Activated CD4-positive, alpha-beta memory T cell treated with anti-CD3 and anti-CD28 coated beads for 36 hours (primary cell): ENCODE data around the gene ARID3C. TPM values are rescaled to one million over a fixed set of nuclear protein-coding genes. Genes with fewer than 3 reads are reported as not detected.

Source experiments
- CTCF ChIA-PET: fragments of 350-600 bp; sonication (Branson Sonifier 250); formaldehyde crosslinking; loops from one replicate; lab custom pipeline; 2021; ENCODE audit warnings: antibody characterized with exemption, inconsistent platforms; lab: Charles Lee
- POLR2A ChIA-PET: fragments of 350-600 bp; sonication (Branson Sonifier 250); formaldehyde crosslinking; loops from one replicate; lab custom pipeline; 2021; ENCODE audit warnings: antibody characterized with exemption; lab: Charles Lee
- DNase-seq: peaks from one replicate; pipeline ENCODE4 v3.0.0-alpha.2; 2020
- H3K27ac Mint-ChIP-seq: one replicate; pipeline ENCODE4 v1.8.0; 2021; ENCODE audit warnings: mixed read lengths
- H3K27me3 Mint-ChIP-seq: one replicate; pipeline ENCODE4 v1.8.0; 2021; ENCODE audit warnings: mixed read lengths
- H3K36me3 Mint-ChIP-seq: one replicate; pipeline ENCODE4 v1.8.0; 2021; ENCODE audit warnings: mixed read lengths
- H3K4me1 Mint-ChIP-seq: one replicate; pipeline ENCODE4 v1.8.0; 2021; ENCODE audit warnings: low read depth, mixed read lengths
- H3K4me3 Mint-ChIP-seq: one replicate; pipeline ENCODE4 v1.8.0; 2021; ENCODE audit warnings: mild to moderate bottlenecking, mixed read lengths
- H3K9me3 Mint-ChIP-seq: one replicate; pipeline ENCODE4 v1.8.0; 2021; ENCODE audit warnings: mixed read lengths
- intact Hi-C: fragments of 100-400 bp; cut with micrococcal nuclease; formaldehyde crosslinking; loops from one replicate; pipeline ENCODE4 v1.15.1; 2023
- total RNA-seq, 2 experiments: library from RNA; stranded (reverse); gene quantifications; one replicate each; pipeline ENCODE4 v1.2.3, GENCODE V29; 2021

ARID3C gene
- total RNA-seq, 2 experiments from 2014 or later = 0.14 to 0.17 TPM

DNA sequence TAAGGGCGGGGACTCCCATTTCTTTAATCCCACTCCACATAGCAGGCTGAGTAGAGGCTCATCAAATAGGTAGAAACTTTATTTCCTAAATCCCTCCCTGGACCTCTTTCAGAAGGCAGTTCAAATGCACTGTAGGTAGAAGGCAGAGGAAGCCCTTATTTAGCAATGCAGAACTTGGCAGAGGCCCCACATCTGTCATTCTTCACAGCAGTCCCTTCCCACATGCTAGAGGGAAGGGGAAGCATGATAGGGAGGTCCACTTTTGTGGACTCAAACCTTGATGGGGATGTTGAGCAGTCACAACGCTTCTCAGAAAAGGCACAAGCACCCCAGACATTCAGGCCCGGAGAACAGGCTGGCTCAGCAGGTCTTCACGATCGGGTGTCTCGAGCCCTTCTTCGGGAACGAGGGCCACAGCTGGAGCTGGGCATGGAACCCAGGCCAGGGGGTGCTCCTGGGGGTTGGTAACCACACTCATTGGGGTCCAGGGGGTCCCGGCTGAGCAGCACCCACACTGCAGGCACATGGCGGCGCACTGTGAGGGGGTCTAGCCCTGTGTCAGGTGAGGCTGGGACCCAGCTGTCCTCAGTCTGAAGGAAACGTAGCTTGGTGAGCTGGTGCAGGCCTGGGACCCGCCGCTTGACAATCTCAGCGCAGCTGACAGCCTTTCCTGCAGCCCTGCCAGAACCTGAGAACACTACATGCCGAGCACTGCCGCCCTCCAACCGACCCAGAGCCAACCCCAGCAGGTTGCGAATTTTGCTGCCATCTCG lies 18.2 kb downstream of the ARID3C start:
- ChIA-PET CTCF (interaction anchor here (0.6 to 5.7 kb wide), 4 partner anchors 8 to 63 kb away, joined by 4 to 135 read pairs (median 5); partner anchors contain the start of gene SIGMAR1), POLR2A (interaction anchor here (1.1 to 1.8 kb wide), 2 partner anchors 10 to 27 kb away, joined by 4 read pairs; partner anchors contain the start of genes DCTN3 and SIGMAR1)
- H3K27me3 Mint-ChIP-seq = no peaks in the 10 kb centered on the region
- intact Hi-C loops = no loop called here
- H3K4me1 Mint-ChIP-seq = peaks cover 21% of the 10 kb centered on the region
- no peaks in the 10 kb centered on the region for H3K9me3 Mint-ChIP-seq
- DNase-seq = no peak
- peak overlapping the region; percentile 89 for H3K4me3 Mint-ChIP-seq
- no peak overlapping the region for H3K27ac Mint-ChIP-seq
- H3K36me3 Mint-ChIP-seq = peaks cover 3% of the 10 kb centered on the region

DNA sequence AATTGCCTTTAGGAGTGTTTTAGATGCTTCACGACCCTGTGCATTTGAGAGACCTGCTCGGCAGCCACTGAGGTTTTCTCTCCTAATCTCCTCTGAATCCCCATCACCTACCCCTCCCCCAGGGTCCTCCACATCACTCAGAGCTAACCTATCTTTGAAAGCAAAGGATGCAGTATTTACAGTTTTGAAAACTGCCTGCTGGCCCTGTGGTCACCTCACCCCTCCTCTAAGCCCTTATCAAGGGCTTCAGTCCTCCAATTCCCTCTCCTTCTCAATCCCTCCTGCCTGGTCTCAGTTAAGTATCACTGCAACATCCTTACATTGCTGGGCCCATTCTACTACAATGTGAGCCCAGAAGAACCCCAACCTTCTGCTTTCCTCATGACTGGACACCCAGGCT lies 21.5 kb downstream of the ARID3C start:
- intact Hi-C loops = no loop called here
- POLR2A ChIA-PET = no interaction called here
- H3K9me3 Mint-ChIP-seq = no peaks in the 10 kb centered on the region

DNA sequence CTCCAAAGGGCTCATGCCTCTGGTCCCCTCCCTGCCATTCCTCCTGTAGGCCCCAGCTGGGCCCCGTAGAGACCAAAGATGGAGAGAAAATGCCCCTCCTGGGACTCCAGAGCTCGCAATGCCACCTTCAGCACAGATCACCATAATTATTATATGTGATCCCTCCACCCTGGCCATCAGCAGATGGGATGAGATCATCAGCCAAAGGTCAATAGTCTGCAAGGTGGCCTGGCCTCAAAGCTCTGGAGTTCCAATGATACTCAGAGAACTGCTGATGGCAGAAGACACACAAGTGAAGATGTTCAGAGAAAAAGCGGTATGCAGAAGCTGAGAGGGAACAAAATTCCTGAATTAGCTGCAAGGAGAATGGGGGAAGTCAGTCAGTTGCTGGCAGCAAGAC lies 22.0 kb downstream of the ARID3C start:
- POLR2A ChIA-PET = no interaction called here
- Mint-ChIP-seq H3K27ac (no peak overlapping the region), H3K4me3 (no peak overlapping the region), H3K4me1 (peaks cover 12% of the 10 kb centered on the region), H3K9me3 (no peaks in the 10 kb centered on the region), H3K36me3 (peaks cover 3% of the 10 kb centered on the region), H3K27me3 (no peaks in the 10 kb centered on the region)
- CTCF ChIA-PET = interaction anchor here (0.9 to 4.9 kb wide), 6 partner anchors 13 to 59 kb away, joined by 3 to 49 read pairs (median 6); partner anchors contain the start of genes DCTN3, GALT and SIGMAR1
- no peak for DNase-seq
- intact Hi-C loops = no loop called here

More for the DNA sequence above, 21.5 kb downstream of the ARID3C start:
- Mint-ChIP-seq H3K4me1 (peaks cover 14% of the 10 kb centered on the region), H3K27me3 (no peaks in the 10 kb centered on the region), H3K4me3 (no peak overlapping the region), H3K36me3 (peaks cover 3% of the 10 kb centered on the region), H3K27ac (no peak overlapping the region)
- DNase-seq = no peak
- CTCF ChIA-PET = interaction anchor here (0.8 to 4.9 kb wide), 6 partner anchors 13 to 232 kb away, joined by 3 to 49 read pairs (median 6); partner anchors contain the start of genes DCTN3, GALT and SIGMAR1

DNA sequence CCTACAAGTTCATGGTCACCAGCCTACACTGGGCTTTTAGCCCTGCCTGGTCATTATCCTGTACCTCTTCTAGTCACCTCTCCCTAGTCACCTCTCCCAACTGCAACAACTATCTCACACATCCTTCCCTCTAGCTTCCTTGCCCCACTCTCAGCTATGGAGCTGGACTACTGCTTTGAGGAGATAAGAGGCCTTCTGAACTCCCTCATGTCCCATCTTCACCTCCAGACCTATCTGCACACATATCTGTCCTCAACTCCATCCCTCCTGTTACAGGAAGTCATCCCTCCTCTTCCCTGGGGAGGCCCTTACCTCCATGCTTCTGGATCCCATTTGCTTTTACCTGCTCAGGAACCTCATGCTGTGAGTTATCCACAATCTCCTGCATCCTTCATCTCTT lies 22.7 kb downstream of the ARID3C start:
- peaks cover 9% of the 10 kb centered on the region for H3K4me1 Mint-ChIP-seq
- DNase-seq = no peak
- H3K27me3 Mint-ChIP-seq = no peaks in the 10 kb centered on the region
- no peak overlapping the region for H3K27ac Mint-ChIP-seq
- intact Hi-C loops = no loop called here
- no peaks in the 10 kb centered on the region for H3K9me3 Mint-ChIP-seq
- no peak overlapping the region for H3K4me3 Mint-ChIP-seq
- peaks cover under 1% of the 10 kb centered on the region for H3K36me3 Mint-ChIP-seq
- ChIA-PET POLR2A (interaction anchor here (0.6 kb wide), 1 partner anchor 550 kb away, joined by 3 read pairs; no protein-coding TSS in a partner anchor), CTCF (interaction anchor here (0.9 to 4.9 kb wide), 5 partner anchors 14 to 195 kb away, joined by 3 to 49 read pairs (median 8); partner anchors contain the start of gene SIGMAR1)

DNA sequence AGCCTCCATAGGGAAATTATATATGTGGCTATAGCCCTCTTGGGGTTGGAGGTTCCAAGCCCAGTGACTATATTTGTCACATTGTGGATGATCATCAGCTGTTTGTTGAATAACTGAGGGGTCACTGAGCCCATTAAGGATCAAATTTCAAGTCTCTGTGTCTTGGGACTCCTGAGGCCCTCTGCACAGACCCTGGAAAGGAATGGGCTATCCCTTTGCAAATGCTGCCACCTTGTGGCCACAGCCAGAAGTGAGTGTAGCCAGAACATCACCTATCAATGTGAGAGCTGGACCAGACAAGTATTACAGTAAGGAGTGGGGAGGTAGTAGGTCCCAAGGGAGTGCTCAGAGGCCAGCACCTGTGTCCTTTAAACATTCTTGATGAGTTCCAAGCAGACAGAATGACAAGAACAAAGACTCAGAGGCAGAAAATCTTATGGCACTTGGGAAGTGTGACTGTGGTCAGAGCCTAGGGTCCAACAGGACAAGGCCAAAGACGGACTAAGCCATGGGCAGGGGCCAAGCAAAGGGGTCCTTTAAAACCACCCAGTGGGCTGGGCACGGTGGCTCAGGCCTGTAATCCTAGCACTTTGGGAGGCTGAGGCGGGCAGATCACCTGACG lies 25.1 kb downstream of the ARID3C start:
- H3K4me1 Mint-ChIP-seq = no peaks in the 10 kb centered on the region
- POLR2A ChIA-PET = no interaction called here
- CTCF ChIA-PET = interaction anchor here (0.5 to 4.9 kb wide), 43 partner anchors 8 to 474 kb away, joined by 3 to 49 read pairs (median 5); partner anchors contain the start of genes CCL27, DCTN3, MYORG and RPP25L

DNA sequence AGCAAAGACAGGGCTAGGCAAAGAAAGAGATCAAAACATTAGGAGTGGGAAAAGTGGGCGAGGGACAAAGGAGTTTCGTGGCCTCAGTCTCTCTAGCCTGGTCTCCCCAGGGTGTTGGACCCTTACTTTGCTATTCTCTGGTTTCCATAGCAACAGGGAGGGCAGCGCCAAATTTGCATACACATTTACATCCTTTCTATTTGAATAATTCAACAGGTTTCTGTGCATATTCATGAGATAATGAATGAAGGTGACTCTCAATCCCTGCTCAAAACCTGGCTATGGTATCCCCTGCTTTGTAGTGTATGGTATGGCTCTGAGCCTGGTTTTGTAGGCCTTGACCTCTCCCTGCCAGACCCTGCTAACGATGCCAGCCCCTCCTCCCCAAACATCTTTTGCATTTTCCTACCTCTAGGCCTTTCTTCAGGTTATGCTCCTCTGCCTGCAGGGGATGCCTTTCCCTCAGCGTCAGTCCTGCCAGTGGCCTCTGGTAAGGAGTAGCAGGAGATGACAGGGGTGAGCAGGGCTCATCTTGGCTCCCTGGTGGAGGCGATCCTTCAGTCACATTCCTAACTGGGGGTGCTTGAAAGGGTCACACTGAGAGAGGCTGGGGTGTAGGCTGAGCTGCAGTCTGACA lies 26.8 kb downstream of the ARID3C start:
- H3K27me3 Mint-ChIP-seq = no peaks in the 10 kb centered on the region
- intact Hi-C loops = no loop called here
- H3K9me3 Mint-ChIP-seq = no peaks in the 10 kb centered on the region
- ChIA-PET CTCF (interaction anchor here (0.8 to 3.0 kb wide), 11 partner anchors 9 to 528 kb away, joined by 3 to 32 read pairs (median 4); no protein-coding TSS in a partner anchor), POLR2A (no interaction called here)
- no peaks in the 10 kb centered on the region for H3K36me3 Mint-ChIP-seq
- no peak for DNase-seq
- no peak overlapping the region for H3K4me3 Mint-ChIP-seq
- H3K27ac Mint-ChIP-seq = no peak overlapping the region
- H3K4me1 Mint-ChIP-seq = no peaks in the 10 kb centered on the region

More for the DNA sequence above, 25.1 kb downstream of the ARID3C start:
- no peak overlapping the region for H3K27ac Mint-ChIP-seq
- H3K36me3 Mint-ChIP-seq = no peaks in the 10 kb centered on the region
- H3K27me3 Mint-ChIP-seq = no peaks in the 10 kb centered on the region
- H3K9me3 Mint-ChIP-seq = no peaks in the 10 kb centered on the region
- H3K4me3 Mint-ChIP-seq = no peak overlapping the region
- intact Hi-C loops = loop anchor here (1.0 kb wide), 1 partner anchor 55 kb away; no protein-coding TSS in a partner anchor
- DNase-seq = peak; percentile 85

DNA sequence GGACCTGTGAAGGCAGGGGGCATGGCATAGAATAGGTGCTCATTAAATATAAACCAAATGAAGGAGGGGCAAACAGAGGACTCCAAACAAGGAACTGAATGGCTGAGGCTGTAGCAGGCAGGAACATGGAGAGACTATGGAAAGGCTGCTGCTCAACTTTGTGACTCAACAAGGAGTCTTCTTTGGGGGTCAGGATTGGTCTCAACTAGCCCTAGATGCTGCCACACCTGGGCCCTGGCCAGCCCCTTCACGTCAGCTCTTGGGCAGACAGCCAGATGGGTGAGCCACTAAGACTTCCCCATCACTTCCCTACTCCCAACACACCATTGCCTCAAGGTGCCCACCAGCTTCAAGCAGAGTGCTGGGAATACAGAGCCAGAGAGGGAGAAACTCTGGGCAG lies 28.0 kb downstream of the ARID3C start:
- Mint-ChIP-seq H3K27ac (no peak overlapping the region), H3K4me3 (no peak overlapping the region), H3K4me1 (no peaks in the 10 kb centered on the region), H3K36me3 (no peaks in the 10 kb centered on the region), H3K27me3 (peaks cover 3% of the 10 kb centered on the region), H3K9me3 (no peaks in the 10 kb centered on the region)
- ChIA-PET CTCF (interaction anchor here (1.0 to 1.6 kb wide), 4 partner anchors 10 to 197 kb away, joined by 3 to 6 read pairs (median 4); no protein-coding TSS in a partner anchor), POLR2A (no interaction called here)
- intact Hi-C loops = no loop called here
- no peak for DNase-seq

DNA sequence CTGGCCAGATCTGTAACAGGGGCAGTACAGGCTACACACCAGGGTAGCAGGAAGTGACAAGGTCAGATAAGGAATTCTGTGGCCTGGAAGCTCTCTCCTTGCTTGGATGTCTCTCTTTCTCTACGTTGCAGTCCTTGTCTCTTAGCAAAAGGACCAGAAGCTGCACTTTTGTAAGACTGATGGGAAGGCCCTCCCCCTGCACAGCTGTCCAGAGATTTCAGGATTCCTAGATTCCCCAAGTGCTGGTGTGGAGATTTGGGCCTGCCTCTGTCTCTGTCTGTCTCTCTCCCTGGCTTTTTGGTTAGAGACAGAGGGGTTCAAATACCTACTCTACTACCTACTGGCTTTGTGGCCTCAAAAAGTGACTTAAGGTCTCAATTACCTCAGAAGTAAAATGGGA lies 29.3 kb downstream of the ARID3C start:
- H3K9me3 Mint-ChIP-seq = no peaks in the 10 kb centered on the region
- no peak overlapping the region for H3K27ac Mint-ChIP-seq
- intact Hi-C loops = no loop called here
- no peaks in the 10 kb centered on the region for H3K36me3 Mint-ChIP-seq
- DNase-seq = no peak
- no peak overlapping the region for H3K4me3 Mint-ChIP-seq
- peaks cover 3% of the 10 kb centered on the region for H3K27me3 Mint-ChIP-seq
- ChIA-PET POLR2A (no interaction called here), CTCF (interaction anchor here (1.2 to 1.6 kb wide), 2 partner anchors 13 to 196 kb away, joined by 3 to 7 read pairs; partner anchors contain the start of gene RPP25L)
- no peaks in the 10 kb centered on the region for H3K4me1 Mint-ChIP-seq

DNA sequence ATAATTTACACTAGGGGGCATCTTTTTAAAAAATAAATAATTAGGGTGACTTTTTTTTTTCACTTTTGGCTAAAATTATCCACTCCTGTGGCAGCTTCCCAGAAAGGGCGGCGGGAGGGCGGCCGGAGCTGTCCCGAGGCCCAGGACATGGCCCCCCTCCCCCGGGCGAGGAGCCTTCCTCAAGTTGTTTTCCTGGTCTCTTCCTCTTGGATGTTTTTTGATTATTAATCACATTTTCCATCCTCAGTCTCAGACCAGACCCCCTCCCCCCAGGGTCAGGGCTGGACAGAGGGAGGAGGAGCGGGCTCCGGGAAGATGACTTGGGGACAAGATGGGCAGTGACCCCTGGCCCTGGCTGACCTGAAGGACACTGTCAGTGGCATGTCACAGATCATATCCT lies 34.7 kb downstream of the ARID3C start:
- Mint-ChIP-seq H3K9me3 (no peaks in the 10 kb centered on the region), H3K27ac (no peak overlapping the region), H3K4me3 (no peak overlapping the region), H3K36me3 (no peaks in the 10 kb centered on the region), H3K4me1 (peaks cover 18% of the 10 kb centered on the region), H3K27me3 (peaks cover 34% of the 10 kb centered on the region)
- DNase-seq = no peak
- ChIA-PET POLR2A (no interaction called here), CTCF (interaction anchor here (1.2 to 2.5 kb wide), 2 partner anchors 9 to 190 kb away, joined by 5 to 13 read pairs; no protein-coding TSS in a partner anchor)
- intact Hi-C loops = loop anchor here (5.0 kb wide), 2 partner anchors 157 to 192 kb away; no protein-coding TSS in a partner anchor

DNA sequence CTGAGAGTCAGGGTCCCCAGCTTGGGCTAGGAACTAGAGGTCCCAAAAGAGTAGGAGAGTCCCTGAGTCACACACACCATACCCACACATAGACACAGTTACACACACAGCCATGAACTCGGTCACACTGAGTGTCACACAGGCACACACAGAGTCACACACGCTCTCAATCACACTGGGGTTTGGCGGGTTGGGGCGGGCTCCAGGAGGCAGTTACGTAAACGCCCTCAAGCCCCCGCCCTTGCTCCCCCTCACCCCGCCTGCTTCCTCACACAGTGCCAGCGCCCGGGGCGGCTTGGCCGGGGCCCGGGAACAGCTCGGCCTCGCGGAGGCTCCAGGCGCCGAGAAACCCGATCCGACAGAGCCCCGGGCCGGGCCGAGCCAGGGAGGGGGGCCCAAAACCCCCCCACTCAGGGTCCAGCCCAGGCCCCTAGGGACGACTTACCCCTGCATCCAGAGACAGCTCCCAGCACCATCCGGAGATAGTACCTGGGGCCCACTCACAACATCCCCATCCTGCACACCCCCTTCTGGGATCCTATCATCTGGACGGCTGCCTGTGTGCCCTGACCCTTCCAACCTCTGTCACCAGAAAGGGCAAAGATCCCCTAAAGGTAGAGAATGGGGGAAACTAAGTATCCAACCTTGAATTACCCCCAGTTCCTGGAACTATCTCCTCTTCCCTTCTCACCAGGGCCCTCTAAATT lies 35.8 kb downstream of the ARID3C start:
- CTCF ChIA-PET = interaction anchor here (0.6 to 3.3 kb wide), 11 partner anchors 10 to 713 kb away, joined by 3 to 41 read pairs (median 13); partner anchors contain the start of gene DCTN3
- POLR2A ChIA-PET = no interaction called here
- H3K27me3 Mint-ChIP-seq = peaks cover 45% of the 10 kb centered on the region
- H3K4me3 Mint-ChIP-seq = no peak overlapping the region
- H3K9me3 Mint-ChIP-seq = no peaks in the 10 kb centered on the region
- no peaks in the 10 kb centered on the region for H3K36me3 Mint-ChIP-seq
- intact Hi-C loops = loop anchor here (5.0 kb wide), 2 partner anchors 156 to 191 kb away; no protein-coding TSS in a partner anchor
- no peak overlapping the region for H3K27ac Mint-ChIP-seq
- H3K4me1 Mint-ChIP-seq = peaks cover 25% of the 10 kb centered on the region
- no peak for DNase-seq
